GM21367 (cell line): Measurements from ENCODE around the gene PLCB4.

Source experiments
- ATAC-seq: cut with Tn5 transposase; IDR thresholded peaks from one replicate; pipeline ENCODE4 v1.9.1; 2021; ENCODE audit not compliant: unreplicated experiment

The PLCB4 gene

GRCh38 chr20:9100691-9101090, 31.8 kb downstream of the PLCB4 start:
- ATAC-seq, result no peak

- ATAC-seq, result no peak
These were observed 33.6 kb downstream of the PLCB4 start for GRCh38 chr20:9102456-9102855.

- ATAC-seq, result no peak
These were observed 35.1 kb downstream of the PLCB4 start for GRCh38 chr20:9103955-9104354.

- ATAC-seq, result no peak
These were observed 39.4 kb downstream of the PLCB4 start for GRCh38 chr20:9108260-9108659.

GRCh38 chr20:9109566-9109965, 40.7 kb downstream of the PLCB4 start:
- no peak for ATAC-seq

- no peak for ATAC-seq
These were observed 41.5 kb downstream of the PLCB4 start for GRCh38 chr20:9110365-9110764.

- ATAC-seq, result no peak
These were observed 42.1 kb downstream of the PLCB4 start for GRCh38 chr20:9110916-9111432.

- ATAC-seq, result no peak
These were observed 43.9 kb downstream of the PLCB4 start for GRCh38 chr20:9112541-9113515.

GRCh38 chr20:9114709-9115108, 45.8 kb downstream of the PLCB4 start:
- no peak for ATAC-seq

- ATAC-seq, result no peak
These were observed 48.7 kb downstream of the PLCB4 start for GRCh38 chr20:9117548-9117947.

GRCh38 chr20:9119776-9120175, 50.9 kb downstream of the PLCB4 start:
- ATAC-seq, result no peak

GRCh38 chr20:9121211-9121610, 52.3 kb downstream of the PLCB4 start:
- ATAC-seq, result no peak

- ATAC-seq, result no peak
These were observed 53.7 kb downstream of the PLCB4 start for GRCh38 chr20:9122571-9122970.

- no peak for ATAC-seq
These were observed 57.6 kb downstream of the PLCB4 start for GRCh38 chr20:9126527-9126926.

- ATAC-seq, result no peak
These were observed 59.7 kb downstream of the PLCB4 start for GRCh38 chr20:9128568-9128967.

GRCh38 chr20:9129756-9130155, 60.9 kb downstream of the PLCB4 start:
- no peak for ATAC-seq

- ATAC-seq, result no peak
These were observed 61.6 kb downstream of the PLCB4 start for GRCh38 chr20:9130521-9130920.

GRCh38 chr20:9131841-9132240, 63.0 kb downstream of the PLCB4 start:
- no peak for ATAC-seq

GRCh38 chr20:9134346-9134745, 65.5 kb downstream of the PLCB4 start:
- no peak for ATAC-seq

- ATAC-seq, result no peak
These were observed 67.2 kb downstream of the PLCB4 start for GRCh38 chr20:9136114-9136513.

- no peak for ATAC-seq
These were observed 68.1 kb downstream of the PLCB4 start for GRCh38 chr20:9137001-9137400.

GRCh38 chr20:9139106-9139833, 70.4 kb downstream of the PLCB4 start:
- no peak for ATAC-seq
